ENCODE measurements around the gene DYNC1LI1. TPM values are rescaled to one million over a fixed set of nuclear protein-coding genes. Genes with fewer than 3 reads are reported as not detected.
A peak's percentile ranks its signal among the peaks of the same experiment; 100 is the strongest.

The DYNC1LI1 gene
- polyA plus RNA-seq, 10 donors = 28.4 to 38.7 (median 32.2) TPM

- DNase-seq = no peak
These were observed 76.9 kb downstream of the DYNC1LI1 start for GRCh38 chr3:32493437-32494414.

GRCh38 chr3:32492684-32493436, 77.8 kb downstream of the DYNC1LI1 start:
- no peak for DNase-seq

DNA sequence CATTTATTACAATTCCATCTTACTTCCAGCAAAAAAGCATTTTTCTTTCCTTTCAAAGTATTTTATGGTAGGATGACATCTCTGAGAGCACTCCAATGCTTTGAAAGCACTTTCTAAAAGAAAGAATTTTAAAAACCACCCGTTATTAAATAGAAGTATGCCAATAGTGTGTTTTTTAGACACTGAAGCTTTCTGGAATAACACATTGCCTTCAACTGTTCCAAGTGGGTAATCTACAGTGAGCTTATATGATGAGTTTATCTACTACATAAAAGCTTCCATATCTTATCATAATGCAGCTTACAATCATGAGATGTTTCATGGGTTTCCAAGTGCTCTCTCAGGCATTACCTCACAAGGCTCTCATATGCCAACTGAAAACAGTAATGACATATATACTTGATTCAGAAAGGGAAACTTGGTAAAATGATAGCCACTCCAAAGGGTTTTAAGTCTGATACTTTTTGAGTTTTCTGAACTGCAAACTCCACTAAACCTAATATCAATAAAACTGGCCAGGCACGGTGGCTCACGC, 82.1 kb downstream of the DYNC1LI1 start:
- DNase-seq = no peak

GRCh38 chr3:32487781-32488473, 82.7 kb downstream of the DYNC1LI1 start:
- no peak for DNase-seq

- DNase-seq = peak in 1 of 3 donors; percentile 22
These were observed 86.2 kb downstream of the DYNC1LI1 start for GRCh38 chr3:32484436-32484835.

DNA sequence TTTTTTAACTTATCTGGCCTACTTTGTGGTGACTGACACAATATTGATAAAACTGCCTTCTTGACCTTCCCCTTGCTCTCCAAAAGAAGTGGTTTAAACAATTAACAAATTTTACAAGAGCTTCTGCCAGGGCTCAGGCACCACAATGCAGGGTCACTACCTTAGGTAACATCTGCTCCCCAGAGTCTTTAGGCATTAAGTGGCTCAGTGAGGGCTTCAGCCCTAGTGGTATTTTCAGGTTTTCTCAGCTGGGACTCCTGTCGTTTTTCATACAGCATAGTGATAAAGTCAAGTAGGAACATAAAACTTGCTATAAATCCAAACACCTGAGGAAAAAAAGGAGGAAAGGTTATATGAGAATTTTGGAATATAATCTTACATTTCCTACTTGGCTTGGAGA, 86.9 kb downstream of the DYNC1LI1 start:
- no peak for DNase-seq

GRCh38 chr3:32482693-32483092, 88.0 kb downstream of the DYNC1LI1 start:
- no peak for DNase-seq

DNA sequence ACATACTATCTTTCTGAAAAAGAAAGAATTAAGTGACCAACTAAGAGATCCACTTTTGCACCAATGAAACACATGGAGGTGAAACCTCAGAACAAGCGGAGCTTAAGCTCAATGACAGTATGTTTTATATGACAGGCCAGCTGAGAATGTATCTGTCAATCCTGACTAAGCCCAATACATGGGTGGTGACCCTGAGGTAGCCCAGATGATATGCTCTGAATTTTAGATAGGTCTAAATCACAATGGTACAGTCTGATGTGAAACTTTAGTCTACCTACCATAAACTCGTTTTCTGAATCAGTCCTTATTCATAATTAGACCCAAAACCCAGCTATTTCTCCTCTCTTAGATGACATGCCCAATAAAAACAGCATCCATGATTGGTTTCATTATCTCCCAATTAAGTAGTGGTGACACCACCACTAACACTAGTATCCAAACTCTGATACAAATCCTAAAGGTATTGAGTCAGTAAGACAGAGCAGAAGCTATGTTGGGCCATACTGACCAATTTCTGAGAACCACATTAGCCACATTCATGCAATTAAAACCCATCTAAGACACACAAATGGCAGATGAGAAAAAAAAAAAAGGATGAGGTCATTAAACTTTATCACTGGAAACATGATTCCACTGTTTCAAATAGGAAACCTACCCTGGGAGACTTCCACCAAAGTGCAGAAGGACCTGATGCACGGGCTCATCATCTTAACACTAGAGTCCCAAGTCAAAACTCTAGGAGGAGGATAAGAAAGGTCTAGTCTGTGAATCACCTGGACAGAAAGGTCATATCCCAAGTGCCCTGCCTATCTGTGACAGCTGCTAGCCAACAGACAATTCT, 88.6 kb downstream of the DYNC1LI1 start:
- DNase-seq = no peak

DNA sequence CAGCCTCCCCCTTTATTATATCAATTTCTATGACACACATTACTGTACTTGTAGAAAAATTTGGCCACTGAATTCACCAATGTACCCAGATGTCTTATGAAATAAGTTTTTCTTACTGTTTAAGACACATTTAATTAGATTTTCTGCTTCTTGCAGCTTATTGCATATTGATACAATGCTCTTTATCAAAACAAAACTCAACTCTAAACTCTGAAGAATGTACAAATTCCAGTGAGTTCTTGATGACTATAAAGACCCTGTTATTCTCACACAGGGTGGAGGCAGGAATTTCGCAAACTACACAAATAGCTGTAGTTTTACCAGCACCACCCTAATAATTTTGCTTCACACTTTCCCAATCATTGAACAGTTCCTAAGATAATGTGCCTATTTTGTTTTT, 90.1 kb downstream of the DYNC1LI1 start:
- no peak for DNase-seq

Other genes starting within 250 kb of the DYNC1LI1 start
- 10 to 100 TPM; 14.3 to 25.4 (median 16.8) TPM for gene CMTM7, start 179.0 kb downstream of the DYNC1LI1 start, polyA plus RNA-seq (ENCODE audit: insufficient read length in 10 of 10)
- 10 to 100 TPM; 22.1 to 34.6 (median 28.2) TPM for gene CMTM6, start 68.0 kb downstream of the DYNC1LI1 start, polyA plus RNA-seq (ENCODE audit: insufficient read length in 10 of 10)
- gene CNOT10, start 114.3 kb upstream of the DYNC1LI1 start, polyA plus RNA-seq (ENCODE audit: insufficient read length in 10 of 10) = 10 to 100 TPM; 18.2 to 35.0 (median 25.9) TPM
- under 1 TPM; 0.12 to 0.76 (median 0.17) TPM for gene TRIM71, start 247.1 kb upstream of the DYNC1LI1 start, polyA plus RNA-seq (ENCODE audit: insufficient read length in 10 of 10)

Data from muscle of back (tissue), 11 donors.